ENCODE measurements around the gene DIAPH1. TPM values are rescaled to one million over a fixed set of nuclear protein-coding genes. Genes with fewer than 3 reads are reported as not detected.

The DIAPH1 gene
- total RNA-seq, 1 donor from 2014 or later = 20.4 TPM

GRCh38 chr5:141506381-141507155, 112.2 kb downstream of the DIAPH1 start:
- Histone ChIP-seq H3K27me3 (no peaks in the 10 kb centered on the region), H2AFZ (replicated peaks) (no peak overlapping the region), H3K4me1 (peaks cover 27% of the 10 kb centered on the region), H3K4me2 (no peak overlapping the region), H4K20me1 (ENCODE audit: low read depth) (peaks cover 16% of the 10 kb centered on the region), H3K9ac (no peak overlapping the region), H3K4me3 (no peak overlapping the region), H3K9me3 (ENCODE audit: low read depth) (no peaks in the 10 kb centered on the region), H3K27ac (no peak overlapping the region), H3K79me2 (ENCODE audit: low read depth) (no peaks in the 10 kb centered on the region), H3F3A (ENCODE audit: low read depth) (peaks cover 31% of the 10 kb centered on the region), H3K36me3 (no peaks in the 10 kb centered on the region)
- Mint-ChIP-seq H3K9me3 (no peaks in the 10 kb centered on the region), H3K4me1 (peaks cover 56% of the 10 kb centered on the region), H3K27me3 (ENCODE audit: insufficient read depth, low read depth) (peaks cover 10% of the 10 kb centered on the region), H3K27ac (peak overlapping the region; percentile 99), H3K36me3 (peaks cover 30% of the 10 kb centered on the region), H3K4me3 (no peak overlapping the region)
- DNase-seq (ENCODE audit: low spot score) = no peak
- no peak for TF ChIP-seq EZH2 (IDR thresholded peaks at IDR 0.05)
- no peak for TF ChIP-seq EZH2phosphoT487 (IDR thresholded peaks at IDR 0.05)
- no peak for TF ChIP-seq CTCF (IDR thresholded peaks at IDR 0.05)

- H3K4me3 Mint-ChIP-seq = no peak overlapping the region
- no peak overlapping the region for H3K4me3 ChIP-seq
- H3K79me2 ChIP-seq (ENCODE audit: low read depth) = no peaks in the 10 kb centered on the region
- peaks cover 16% of the 10 kb centered on the region for H4K20me1 ChIP-seq (ENCODE audit: low read depth)
- H3K27ac Mint-ChIP-seq = peak overlapping the region; percentile 93
- H3K4me2 ChIP-seq = no peak overlapping the region
- H3K4me1 Mint-ChIP-seq = peaks cover 43% of the 10 kb centered on the region
- H3K9ac ChIP-seq = no peak overlapping the region
- peaks cover 20% of the 10 kb centered on the region for H3K4me1 ChIP-seq
- H3K27me3 Mint-ChIP-seq (ENCODE audit: insufficient read depth, low read depth) = peaks cover 6% of the 10 kb centered on the region
- H3K27me3 ChIP-seq = no peaks in the 10 kb centered on the region
- TF ChIP-seq EZH2phosphoT487 (IDR thresholded peaks at IDR 0.05) (no peak), CTCF (IDR thresholded peaks at IDR 0.05) (no peak), EZH2 (IDR thresholded peaks at IDR 0.05) (no peak)
- H3K36me3 ChIP-seq = no peaks in the 10 kb centered on the region
- H3K9me3 ChIP-seq (ENCODE audit: low read depth) = no peaks in the 10 kb centered on the region
- no peaks in the 10 kb centered on the region for H3K9me3 Mint-ChIP-seq
- no peak for DNase-seq (ENCODE audit: low spot score)
- peaks cover 25% of the 10 kb centered on the region for H3F3A ChIP-seq (ENCODE audit: low read depth)
- H2AFZ ChIP-seq (replicated peaks) = no peak overlapping the region
- peaks cover 34% of the 10 kb centered on the region for H3K36me3 Mint-ChIP-seq
- no peak overlapping the region for H3K27ac ChIP-seq
These were observed 114.6 kb downstream of the DIAPH1 start for GRCh38 chr5:141504216-141504615.

- Histone ChIP-seq H3K79me2 (ENCODE audit: low read depth) (no peaks in the 10 kb centered on the region), H3K9ac (no peak overlapping the region), H3K27ac (no peak overlapping the region), H3F3A (ENCODE audit: low read depth) (peaks cover 20% of the 10 kb centered on the region), H3K4me1 (peaks cover 18% of the 10 kb centered on the region), H3K4me3 (no peak overlapping the region), H4K20me1 (ENCODE audit: low read depth) (peaks cover 16% of the 10 kb centered on the region), H2AFZ (replicated peaks) (no peak overlapping the region), H3K9me3 (ENCODE audit: low read depth) (no peaks in the 10 kb centered on the region), H3K4me2 (no peak overlapping the region), H3K36me3 (no peaks in the 10 kb centered on the region), H3K27me3 (no peaks in the 10 kb centered on the region)
- Mint-ChIP-seq H3K4me3 (no peak overlapping the region), H3K27ac (peak overlapping the region; percentile 93), H3K9me3 (no peaks in the 10 kb centered on the region), H3K4me1 (peaks cover 39% of the 10 kb centered on the region), H3K36me3 (peaks cover 37% of the 10 kb centered on the region), H3K27me3 (ENCODE audit: insufficient read depth, low read depth) (peaks cover 4% of the 10 kb centered on the region)
- no peak for DNase-seq (ENCODE audit: low spot score)
- TF ChIP-seq EZH2 (IDR thresholded peaks at IDR 0.05) (no peak), EZH2phosphoT487 (IDR thresholded peaks at IDR 0.05) (no peak), CTCF (IDR thresholded peaks at IDR 0.05) (no peak)
These were observed 115.1 kb downstream of the DIAPH1 start for GRCh38 chr5:141503681-141504080.

Data from neural progenitor cell (in vitro differentiated cells).